HEK293 (cell line): ENCODE measurements around the gene CATSPERZ.

Experiments
- CTCF ChIP-seq: fragments of 450-650 bp; formaldehyde crosslinking; IDR thresholded peaks from 2 replicates; pipeline ENCODE4 v1.5.1; 2016; ENCODE audit warnings: missing biosample characterization, missing genetic modification characterization
- EGR2 ChIP-seq: fragments of 450-650 bp; formaldehyde crosslinking; IDR thresholded peaks from 2 replicates; pipeline ENCODE4 v1.5.1; 2016; ENCODE audit warnings: low read depth, missing biosample characterization, missing genetic modification characterization
- HOXA7 ChIP-seq: sonication (generic); formaldehyde crosslinking; IDR thresholded peaks from 2 replicates; pipeline ENCODE4 v1.8.1; 2022; ENCODE audit warnings: missing genetic modification reagents, borderline replicate concordance
- MEIS1 ChIP-seq: sonication (generic); formaldehyde crosslinking; IDR thresholded peaks from 2 replicates; pipeline ENCODE4 v1.8.1; 2022; ENCODE audit warnings: missing genetic modification reagents, mild to moderate bottlenecking, borderline replicate concordance
- YY1 ChIP-seq: fragments of 450-650 bp; formaldehyde crosslinking; IDR thresholded peaks from 2 replicates; pipeline ENCODE4 v1.5.1; 2018; ENCODE audit warnings: missing biosample characterization, missing genetic modification characterization
- ZBTB10 ChIP-seq: fragments of 450-650 bp; formaldehyde crosslinking; IDR thresholded peaks from 2 replicates; pipeline ENCODE4 v1.5.1; 2016; ENCODE audit warnings: missing biosample characterization, missing genetic modification characterization
- ZNF133 ChIP-seq: fragments of 450-650 bp; formaldehyde crosslinking; IDR thresholded peaks from 2 replicates; pipeline ENCODE4 v1.5.1; 2016; ENCODE audit warnings: missing biosample characterization, missing genetic modification characterization
- ZNF24 ChIP-seq: fragments of 450-650 bp; formaldehyde crosslinking; IDR thresholded peaks from 2 replicates; pipeline ENCODE4 v1.5.1; 2016; ENCODE audit warnings: missing biosample characterization, missing genetic modification characterization
- ZNF274 ChIP-seq, 2 experiments: fragments of 200-500 bp in 1 of 2; fragments of 450-650 bp in 1 of 2; sonication (Bioruptor generic) in 1 of 2; formaldehyde crosslinking in 1 of 2; IDR thresholded peaks; 2 replicates each; pipeline versions ENCODE4 v1.5.1 to v1.6.1; 2014 to 2016; ENCODE audit warnings: borderline replicate concordance in 1 of 2, inconsistent platforms in 1 of 2, low read length in 1 of 2, missing biosample characterization in 1 of 2, missing genetic modification characterization in 1 of 2
- ZNF423 ChIP-seq: fragments of 450-650 bp; formaldehyde crosslinking; IDR thresholded peaks from 2 replicates; pipeline ENCODE4 v1.5.1; 2016; ENCODE audit warnings: missing biosample characterization, missing genetic modification characterization
- ZNF426 ChIP-seq: fragments of 450-650 bp; formaldehyde crosslinking; IDR thresholded peaks from 2 replicates; pipeline ENCODE4 v1.5.1; 2017; ENCODE audit warnings: missing biosample characterization, missing genetic modification characterization, mild to moderate bottlenecking, inconsistent platforms, moderate library complexity
- ZNF639 ChIP-seq: fragments of 450-650 bp; formaldehyde crosslinking; IDR thresholded peaks from 2 replicates; pipeline ENCODE4 v1.5.1; 2016; ENCODE audit warnings: missing biosample characterization, missing genetic modification characterization
- ZNF704 ChIP-seq: fragments of 450-650 bp; formaldehyde crosslinking; IDR thresholded peaks from 2 replicates; pipeline ENCODE4 v1.5.1; 2016; ENCODE audit warnings: missing biosample characterization, missing genetic modification characterization

- no peak for TF ChIP-seq YY1 (tag by site-specific recombination)
- no peak for TF ChIP-seq MEIS1 (CRISPR knock-in tag)
- TF ChIP-seq CTCF (tag by site-specific recombination) = no peak
- no peak for TF ChIP-seq ZBTB10
- TF ChIP-seq HOXA7 (CRISPR knock-in tag) = no peak
- no peak for TF ChIP-seq ZNF133 (tag by site-specific recombination)
- no peak for TF ChIP-seq ZNF426 (tag by site-specific recombination)
- no peak for TF ChIP-seq EGR2 (tag by site-specific recombination)
- TF ChIP-seq ZNF423 (tag by site-specific recombination) = no peak
- no peak for TF ChIP-seq ZNF639 (tag by site-specific recombination)
- no peak for TF ChIP-seq ZNF274 (IDR thresholded peaks at IDR 0.05; ENCODE audit: low read length)
- TF ChIP-seq ZNF274 (tag by site-specific recombination; IDR thresholded peaks at IDR 0.05; ENCODE audit: borderline replicate concordance) = no peak
- TF ChIP-seq ZNF24 (tag by site-specific recombination) = no peak
- no peak for TF ChIP-seq ZNF704 (tag by site-specific recombination)
These were observed 20.4 kb downstream of the CATSPERZ start for GRCh38 chr11:64320556-64320955.
